ENCODE measurements around the gene SPOP.

DNA sequence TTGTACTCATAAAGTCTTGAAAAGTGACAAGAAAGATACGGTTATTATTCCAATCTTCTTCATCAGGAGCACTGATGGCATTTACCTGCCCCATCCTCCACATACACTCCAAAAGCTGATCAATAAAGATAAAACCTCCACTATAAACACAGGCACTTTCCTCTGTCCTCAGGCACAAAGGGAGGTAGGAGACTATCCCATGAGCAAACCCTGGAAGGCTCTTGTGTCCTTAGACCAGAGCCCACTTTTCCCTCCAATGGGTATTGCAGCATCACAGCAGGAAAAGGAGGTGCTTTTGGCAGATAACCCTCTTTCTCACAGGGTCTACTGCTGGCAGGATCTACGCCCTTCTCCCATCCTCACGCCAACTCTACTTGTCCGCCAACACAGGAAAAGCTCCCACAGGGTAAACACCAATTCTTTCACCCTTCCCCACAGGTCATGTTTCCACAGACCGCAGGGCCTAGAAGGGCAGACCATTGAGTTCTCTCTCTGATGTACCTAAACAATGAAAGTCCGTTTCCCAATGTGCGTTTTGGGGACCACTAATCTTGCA is 73.5 kb downstream of the SPOP start:
- no peak for TF ChIP-seq CTCF (tag by site-specific recombination; IDR thresholded peaks at IDR 0.05)
- TF ChIP-seq ZNF843 (tag by site-specific recombination; IDR thresholded peaks at IDR 0.05): no peak
- TF ChIP-seq KLF16 (tag by site-specific recombination; IDR thresholded peaks at IDR 0.05): no peak
- TF ChIP-seq ZNF510 (tag by site-specific recombination; IDR thresholded peaks at IDR 0.05; ENCODE audit: insufficient replicate concordance): no peak
- TF ChIP-seq GLIS1 (tag by site-specific recombination; IDR thresholded peaks at IDR 0.05): no peak
- TF ChIP-seq ZBTB11 (tag by site-specific recombination; conservative IDR thresholded peaks at IDR 0.05; ENCODE audit: low read depth): no peak
- no peak for TF ChIP-seq ZNF341 (tag by site-specific recombination; IDR thresholded peaks at IDR 0.05; ENCODE audit: low read depth)
- no peak for TF ChIP-seq ZNF621 (tag by site-specific recombination; IDR thresholded peaks at IDR 0.05)
- TF ChIP-seq ZNF624 (tag by site-specific recombination; IDR thresholded peaks at IDR 0.05): no peak
